ENCODE results near the gene UST.

UST gene

DNA sequence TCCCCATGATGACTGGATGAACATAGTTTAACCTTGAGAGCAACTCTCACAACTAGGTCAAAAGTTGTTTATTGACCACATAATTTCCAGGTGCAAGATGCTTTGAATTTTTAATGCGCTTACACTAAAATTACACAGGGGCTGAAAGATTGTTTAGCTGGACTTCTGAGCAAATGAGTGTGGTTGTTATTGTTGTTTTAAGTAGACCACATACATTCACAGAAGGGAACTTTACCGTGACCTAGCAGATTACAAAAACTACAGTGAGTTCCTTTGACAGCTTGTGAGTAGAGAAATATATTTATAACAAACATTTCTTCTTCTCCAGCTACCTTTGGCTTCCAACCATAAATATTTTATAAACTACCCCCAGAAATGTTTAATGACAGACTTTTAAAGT lies 178.9 kb downstream of the UST start:
- Histone ChIP-seq H3K4me2 (ENCODE audit: low read depth, low read length, poor library complexity, severe bottlenecking) (no peak overlapping the region), H3K27ac (ENCODE audit: low read depth, low read length) (no peak overlapping the region)

DNA sequence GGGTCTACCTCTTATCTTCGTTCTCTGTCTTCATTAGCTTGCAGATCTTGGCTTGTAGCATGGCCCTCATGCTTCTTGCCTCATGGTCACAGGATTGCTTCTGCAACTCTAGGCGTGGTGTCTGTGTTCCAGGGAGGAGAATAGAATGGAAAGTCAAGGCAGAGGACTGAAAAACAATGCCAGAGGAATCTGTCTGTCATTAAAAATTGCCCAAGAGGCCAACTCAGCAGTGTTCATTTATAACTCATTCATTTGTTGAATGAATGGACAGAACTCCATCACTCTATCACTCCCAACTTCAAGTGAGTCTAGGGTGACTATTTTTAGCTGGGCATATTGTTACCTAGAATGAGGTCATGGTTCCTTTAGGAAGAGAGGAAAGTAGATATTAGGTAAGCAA lies 179.6 kb downstream of the UST start:
- Histone ChIP-seq H3K9me3 (ENCODE audit: insufficient read depth, low read length) (no peaks in the 10 kb centered on the region), H3K27me3 (ENCODE audit: low read length) (no peaks in the 10 kb centered on the region), H3K27ac (ENCODE audit: low read depth, low read length) (no peak overlapping the region), H3K9ac (ENCODE audit: low read length) (no peak overlapping the region), H3K79me2 (ENCODE audit: insufficient read depth, low read length) (no peaks in the 10 kb centered on the region), H3K36me3 (ENCODE audit: low read length) (no peaks in the 10 kb centered on the region), H3K9me2 (replicated peaks; ENCODE audit: insufficient read depth, low read length) (no peaks in the 10 kb centered on the region), H3K4me2 (ENCODE audit: low read depth, low read length, poor library complexity, severe bottlenecking) (no peak overlapping the region), H2AFZ (ENCODE audit: low read depth, low read length, severe bottlenecking) (no peak overlapping the region), H4K20me1 (ENCODE audit: low read depth, low read length) (no peaks in the 10 kb centered on the region), H3F3A (ENCODE audit: insufficient read depth) (no peaks in the 10 kb centered on the region), H3K4me3 (ENCODE audit: insufficient read depth, low read length, poor library complexity, severe bottlenecking) (no peak overlapping the region)
- TF ChIP-seq, protein P1, sequence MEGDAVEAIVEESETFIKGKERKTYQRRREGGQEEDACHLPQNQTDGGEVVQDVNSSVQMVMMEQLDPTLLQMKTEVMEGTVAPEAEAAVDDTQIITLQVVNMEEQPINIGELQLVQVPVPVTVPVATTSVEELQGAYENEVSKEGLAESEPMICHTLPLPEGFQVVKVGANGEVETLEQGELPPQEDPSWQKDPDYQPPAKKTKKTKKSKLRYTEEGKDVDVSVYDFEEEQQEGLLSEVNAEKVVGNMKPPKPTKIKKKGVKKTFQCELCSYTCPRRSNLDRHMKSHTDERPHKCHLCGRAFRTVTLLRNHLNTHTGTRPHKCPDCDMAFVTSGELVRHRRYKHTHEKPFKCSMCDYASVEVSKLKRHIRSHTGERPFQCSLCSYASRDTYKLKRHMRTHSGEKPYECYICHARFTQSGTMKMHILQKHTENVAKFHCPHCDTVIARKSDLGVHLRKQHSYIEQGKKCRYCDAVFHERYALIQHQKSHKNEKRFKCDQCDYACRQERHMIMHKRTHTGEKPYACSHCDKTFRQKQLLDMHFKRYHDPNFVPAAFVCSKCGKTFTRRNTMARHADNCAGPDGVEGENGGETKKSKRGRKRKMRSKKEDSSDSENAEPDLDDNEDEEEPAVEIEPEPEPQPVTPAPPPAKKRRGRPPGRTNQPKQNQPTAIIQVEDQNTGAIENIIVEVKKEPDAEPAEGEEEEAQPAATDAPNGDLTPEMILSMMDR (IDR thresholded peaks at IDR 0.05; ENCODE audit: insufficient read depth, low read length, poor library complexity, severe bottlenecking): no peak
- no peak for TF ChIP-seq EZH2phosphoT487 (conservative IDR thresholded peaks at IDR 0.05; ENCODE audit: low read length)

More for the DNA sequence above, 178.9 kb downstream of the UST start:
- no peaks in the 10 kb centered on the region for H3K27me3 ChIP-seq (ENCODE audit: low read length)
- no peak overlapping the region for H3K4me3 ChIP-seq (ENCODE audit: insufficient read depth, low read length, poor library complexity, severe bottlenecking)
- no peaks in the 10 kb centered on the region for H3K9me3 ChIP-seq (ENCODE audit: insufficient read depth, low read length)
- H3K9me2 ChIP-seq (replicated peaks; ENCODE audit: insufficient read depth, low read length): no peaks in the 10 kb centered on the region
- no peaks in the 10 kb centered on the region for H3F3A ChIP-seq (ENCODE audit: insufficient read depth)
- no peaks in the 10 kb centered on the region for H3K79me2 ChIP-seq (ENCODE audit: insufficient read depth, low read length)
- H3K36me3 ChIP-seq (ENCODE audit: low read length): no peaks in the 10 kb centered on the region
- no peak overlapping the region for H2AFZ ChIP-seq (ENCODE audit: low read depth, low read length, severe bottlenecking)
- no peak overlapping the region for H3K9ac ChIP-seq (ENCODE audit: low read length)
- TF ChIP-seq, protein P1 (IDR thresholded peaks at IDR 0.05; ENCODE audit: insufficient read depth, low read length, poor library complexity, severe bottlenecking): no peak
- no peak for TF ChIP-seq EZH2phosphoT487 (conservative IDR thresholded peaks at IDR 0.05; ENCODE audit: low read length)
- no peaks in the 10 kb centered on the region for H4K20me1 ChIP-seq (ENCODE audit: low read depth, low read length)

DNA sequence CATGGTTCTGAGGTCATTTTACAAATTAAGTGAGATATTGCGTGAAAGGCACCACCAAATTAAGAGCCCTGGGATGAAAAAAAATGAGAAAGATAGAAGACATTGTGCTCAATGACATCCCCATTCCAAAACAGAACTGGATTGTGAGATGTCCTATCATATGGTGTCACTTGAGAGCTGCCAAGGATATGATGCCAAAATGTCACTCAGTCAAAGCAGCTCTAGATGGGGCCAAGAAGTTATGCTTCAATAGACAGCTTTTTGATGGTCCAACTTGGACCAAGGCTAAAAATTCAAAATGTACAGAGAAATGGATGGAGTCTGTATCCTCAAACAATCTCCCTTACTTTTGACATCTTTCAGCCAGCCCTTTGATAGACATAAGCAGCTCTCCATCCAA lies 180.8 kb downstream of the UST start:
- Histone ChIP-seq H3K36me3 (ENCODE audit: low read length) (no peaks in the 10 kb centered on the region), H3K9me3 (ENCODE audit: insufficient read depth, low read length) (no peaks in the 10 kb centered on the region), H3K27ac (ENCODE audit: low read depth, low read length) (no peak overlapping the region), H3K9ac (ENCODE audit: low read length) (no peak overlapping the region), H3K79me2 (ENCODE audit: insufficient read depth, low read length) (no peaks in the 10 kb centered on the region), H3F3A (ENCODE audit: insufficient read depth) (no peaks in the 10 kb centered on the region), H3K4me2 (ENCODE audit: low read depth, low read length, poor library complexity, severe bottlenecking) (no peak overlapping the region), H3K4me3 (ENCODE audit: insufficient read depth, low read length, poor library complexity, severe bottlenecking) (no peak overlapping the region), H4K20me1 (ENCODE audit: low read depth, low read length) (no peaks in the 10 kb centered on the region), H2AFZ (ENCODE audit: low read depth, low read length, severe bottlenecking) (no peak overlapping the region), H3K27me3 (ENCODE audit: low read length) (no peaks in the 10 kb centered on the region), H3K9me2 (replicated peaks; ENCODE audit: insufficient read depth, low read length) (no peaks in the 10 kb centered on the region)
- TF ChIP-seq, protein P1 (IDR thresholded peaks at IDR 0.05; ENCODE audit: insufficient read depth, low read length, poor library complexity, severe bottlenecking): no peak
- TF ChIP-seq EZH2phosphoT487 (conservative IDR thresholded peaks at IDR 0.05; ENCODE audit: low read length): no peak

Data from SU-DHL-6 (cell line).